ENCODE measurements around the gene POU2AF1. TPM values are rescaled to one million over a fixed set of nuclear protein-coding genes. Genes with fewer than 3 reads are reported as not detected.

The POU2AF1 gene
- total and polyA plus RNA-seq, 2 of the 13 experiments (the other 11 are each of a cell fraction or from before 2014, with no cell fraction given): 1.9 to 3.6 TPM

DNA sequence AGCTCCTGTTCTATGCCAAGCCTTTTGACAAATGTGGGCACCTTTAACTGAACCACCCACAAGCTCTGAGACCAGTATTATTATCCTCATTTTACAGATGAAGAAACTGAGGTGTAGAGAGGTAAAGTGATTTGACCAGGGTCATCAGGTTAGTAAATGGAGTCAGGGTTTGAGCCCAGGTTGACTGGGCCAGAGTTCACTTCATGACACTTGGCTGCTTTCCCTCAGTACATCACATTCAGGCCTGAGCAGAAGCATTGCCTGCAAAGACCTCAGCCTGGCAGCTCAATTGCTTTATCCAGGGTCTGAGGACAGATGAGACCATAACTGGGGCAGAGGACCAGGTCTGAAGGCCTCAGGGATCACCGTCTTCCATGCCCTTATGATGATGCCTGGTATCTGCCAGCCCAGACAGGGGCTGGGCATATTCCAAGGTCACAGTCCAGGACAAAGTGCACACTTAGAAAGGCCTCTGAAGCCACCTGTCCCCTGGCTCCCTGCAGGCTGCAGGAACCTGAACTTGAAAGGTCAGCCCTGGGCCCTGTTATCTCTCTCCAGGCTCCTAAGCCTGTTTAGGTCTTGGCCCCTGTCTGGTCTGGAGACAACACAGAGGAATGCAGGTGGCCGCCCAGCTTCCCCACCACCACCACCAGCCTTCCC, 48.7 kb downstream of the POU2AF1 start (continued):
- TF ChIP-seq, protein P1, sequence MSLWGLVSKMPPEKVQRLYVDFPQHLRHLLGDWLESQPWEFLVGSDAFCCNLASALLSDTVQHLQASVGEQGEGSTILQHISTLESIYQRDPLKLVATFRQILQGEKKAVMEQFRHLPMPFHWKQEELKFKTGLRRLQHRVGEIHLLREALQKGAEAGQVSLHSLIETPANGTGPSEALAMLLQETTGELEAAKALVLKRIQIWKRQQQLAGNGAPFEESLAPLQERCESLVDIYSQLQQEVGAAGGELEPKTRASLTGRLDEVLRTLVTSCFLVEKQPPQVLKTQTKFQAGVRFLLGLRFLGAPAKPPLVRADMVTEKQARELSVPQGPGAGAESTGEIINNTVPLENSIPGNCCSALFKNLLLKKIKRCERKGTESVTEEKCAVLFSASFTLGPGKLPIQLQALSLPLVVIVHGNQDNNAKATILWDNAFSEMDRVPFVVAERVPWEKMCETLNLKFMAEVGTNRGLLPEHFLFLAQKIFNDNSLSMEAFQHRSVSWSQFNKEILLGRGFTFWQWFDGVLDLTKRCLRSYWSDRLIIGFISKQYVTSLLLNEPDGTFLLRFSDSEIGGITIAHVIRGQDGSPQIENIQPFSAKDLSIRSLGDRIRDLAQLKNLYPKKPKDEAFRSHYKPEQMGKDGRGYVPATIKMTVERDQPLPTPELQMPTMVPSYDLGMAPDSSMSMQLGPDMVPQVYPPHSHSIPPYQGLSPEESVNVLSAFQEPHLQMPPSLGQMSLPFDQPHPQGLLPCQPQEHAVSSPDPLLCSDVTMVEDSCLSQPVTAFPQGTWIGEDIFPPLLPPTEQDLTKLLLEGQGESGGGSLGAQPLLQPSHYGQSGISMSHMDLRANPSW (CRISPR knock-in tag; IDR thresholded peaks at IDR 0.05; ENCODE audit: borderline replicate concordance): no peak
- TF ChIP-seq, protein P2, sequence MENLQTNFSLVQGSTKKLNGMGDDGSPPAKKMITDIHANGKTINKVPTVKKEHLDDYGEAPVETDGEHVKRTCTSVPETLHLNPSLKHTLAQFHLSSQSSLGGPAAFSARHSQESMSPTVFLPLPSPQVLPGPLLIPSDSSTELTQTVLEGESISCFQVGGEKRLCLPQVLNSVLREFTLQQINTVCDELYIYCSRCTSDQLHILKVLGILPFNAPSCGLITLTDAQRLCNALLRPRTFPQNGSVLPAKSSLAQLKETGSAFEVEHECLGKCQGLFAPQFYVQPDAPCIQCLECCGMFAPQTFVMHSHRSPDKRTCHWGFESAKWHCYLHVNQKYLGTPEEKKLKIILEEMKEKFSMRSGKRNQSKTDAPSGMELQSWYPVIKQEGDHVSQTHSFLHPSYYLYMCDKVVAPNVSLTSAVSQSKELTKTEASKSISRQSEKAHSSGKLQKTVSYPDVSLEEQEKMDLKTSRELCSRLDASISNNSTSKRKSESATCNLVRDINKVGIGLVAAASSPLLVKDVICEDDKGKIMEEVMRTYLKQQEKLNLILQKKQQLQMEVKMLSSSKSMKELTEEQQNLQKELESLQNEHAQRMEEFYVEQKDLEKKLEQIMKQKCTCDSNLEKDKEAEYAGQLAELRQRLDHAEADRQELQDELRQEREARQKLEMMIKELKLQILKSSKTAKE (CRISPR knock-in tag; IDR thresholded peaks at IDR 0.05; ENCODE audit: borderline replicate concordance): peak; percentile 83
- TF ChIP-seq SALL1 (CRISPR knock-in tag; IDR thresholded peaks at IDR 0.05) (peak; percentile 80), HNF4G (IDR thresholded peaks at IDR 0.05; ENCODE audit: borderline replicate concordance, low read depth, low read length) (peak; percentile 52), HNF4G (CRISPR knock-in tag; IDR thresholded peaks at IDR 0.05; ENCODE audit: borderline replicate concordance, low read depth) (peak; percentile 58; the same call in 1 of the 2 replicates), XRCC5 (optimal IDR thresholded peaks at IDR 0.05; ENCODE audit: low read length) (peak; percentile 9), TAF1 (CRISPR knock-in tag; IDR thresholded peaks at IDR 0.05) (no peak), NFYC (CRISPR knock-in tag; IDR thresholded peaks at IDR 0.05) (no peak), ESRRA (CRISPR knock-in tag; IDR thresholded peaks at IDR 0.05; ENCODE audit: low read depth) (0 out of 2 replicates have a peak, but pooled peaks have one; percentile 52), NR2F6 (IDR thresholded peaks at IDR 0.05) (peak; percentile 82), NR2F6 (CRISPR knock-in tag; IDR thresholded peaks at IDR 0.05) (peak; percentile 61; the same call in 1 of the 2 replicates)
- TF ChIP-seq, protein P3, sequence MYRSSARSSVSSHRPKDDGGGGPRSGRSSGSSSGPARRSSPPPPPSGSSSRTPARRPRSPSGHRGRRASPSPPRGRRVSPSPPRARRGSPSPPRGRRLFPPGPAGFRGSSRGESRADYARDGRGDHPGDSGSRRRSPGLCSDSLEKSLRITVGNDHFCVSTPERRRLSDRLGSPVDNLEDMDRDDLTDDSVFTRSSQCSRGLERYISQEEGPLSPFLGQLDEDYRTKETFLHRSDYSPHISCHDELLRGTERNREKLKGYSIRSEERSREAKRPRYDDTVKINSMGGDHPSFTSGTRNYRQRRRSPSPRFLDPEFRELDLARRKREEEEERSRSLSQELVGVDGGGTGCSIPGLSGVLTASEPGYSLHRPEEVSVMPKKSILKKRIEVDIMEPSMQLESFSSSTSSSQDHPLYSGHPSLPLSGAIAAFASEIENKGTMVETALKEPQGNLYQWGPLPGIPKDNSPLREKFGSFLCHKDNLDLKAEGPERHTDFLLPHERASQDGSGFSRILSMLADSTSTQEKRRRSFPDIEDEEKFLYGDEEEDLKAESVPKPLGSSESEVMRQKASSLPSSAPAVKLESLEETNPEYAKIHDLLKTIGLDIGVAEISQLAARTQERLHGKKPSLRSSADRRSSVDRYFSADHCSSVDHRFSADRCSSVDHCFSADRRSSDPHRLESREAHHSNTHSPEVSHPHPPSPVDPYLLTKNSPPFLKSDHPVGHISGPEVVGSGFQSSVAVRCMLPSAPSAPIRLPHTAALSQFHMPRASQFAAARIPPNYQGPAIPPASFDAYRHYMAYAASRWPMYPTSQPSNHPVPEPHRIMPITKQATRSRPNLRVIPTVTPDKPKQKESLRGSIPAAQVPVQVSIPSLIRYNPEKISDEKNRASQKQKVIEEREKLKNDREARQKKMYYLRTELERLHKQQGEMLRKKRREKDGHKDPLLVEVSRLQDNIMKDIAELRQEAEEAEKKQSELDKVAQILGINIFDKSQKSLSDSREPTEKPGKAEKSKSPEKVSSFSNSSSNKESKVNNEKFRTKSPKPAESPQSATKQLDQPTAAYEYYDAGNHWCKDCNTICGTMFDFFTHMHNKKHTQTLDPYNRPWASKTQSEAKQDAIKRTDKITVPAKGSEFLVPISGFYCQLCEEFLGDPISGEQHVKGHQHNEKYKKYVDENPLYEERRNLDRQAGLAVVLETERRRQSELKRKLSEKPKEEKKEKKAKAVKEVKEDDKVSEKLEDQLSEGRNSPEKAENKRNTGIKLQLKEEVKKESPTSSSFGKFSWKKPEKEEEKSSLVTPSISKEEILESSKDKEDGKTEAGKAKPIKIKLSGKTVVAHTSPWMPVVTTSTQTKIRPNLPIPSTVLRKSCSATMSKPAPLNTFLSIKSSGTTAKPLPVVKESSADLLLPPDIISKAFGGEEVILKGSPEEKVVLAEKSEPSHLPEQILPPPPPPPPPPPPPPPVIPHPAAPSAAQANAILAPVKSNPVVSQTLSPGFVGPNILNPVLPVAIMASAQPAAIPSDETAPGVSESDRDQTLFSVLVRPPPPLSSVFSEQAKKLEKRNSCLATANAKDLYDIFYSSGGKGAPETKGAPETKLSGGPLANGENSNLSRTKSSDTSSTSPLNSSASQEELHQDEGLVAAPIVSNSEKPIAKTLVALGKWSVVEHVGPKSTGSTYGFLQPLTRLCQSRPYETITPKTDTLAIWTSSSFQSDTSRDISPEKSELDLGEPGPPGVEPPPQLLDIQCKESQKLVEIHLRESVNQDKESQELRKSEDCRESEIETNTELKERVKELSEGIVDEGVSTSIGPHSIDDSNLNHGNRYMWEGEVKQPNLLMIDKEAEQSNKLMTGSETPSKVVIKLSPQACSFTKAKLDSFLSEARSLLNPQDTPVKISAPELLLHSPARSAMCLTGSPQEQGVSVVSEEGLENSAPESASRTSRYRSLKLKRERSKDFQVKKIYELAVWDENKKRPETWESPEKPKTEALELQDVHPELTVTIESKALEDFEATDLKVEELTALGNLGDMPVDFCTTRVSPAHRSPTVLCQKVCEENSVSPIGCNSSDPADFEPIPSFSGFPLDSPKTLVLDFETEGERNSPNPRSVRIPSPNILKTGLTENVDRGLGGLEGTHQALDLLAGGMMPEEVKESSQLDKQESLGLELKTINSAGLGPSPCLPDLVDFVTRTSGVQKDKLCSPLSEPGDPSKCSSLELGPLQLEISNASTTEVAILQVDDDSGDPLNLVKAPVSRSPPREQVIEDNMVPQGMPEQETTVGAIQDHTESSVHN (CRISPR knock-in tag; IDR thresholded peaks at IDR 0.05): 0 out of 2 replicates have a peak, but pooled peaks have one; percentile 28
